ENCODE results near the gene CSTB.

Gene CSTB

GRCh38 chr21:43751955-43752591, 24.0 kb downstream of the CSTB start:
- Histone ChIP-seq H3K9ac (ENCODE audit: low read length) (no peak overlapping the region), H3K4me1 (ENCODE audit: control insufficient read depth, insufficient read depth, low read length) (peaks cover 3% of the 10 kb centered on the region), H3K36me3 (ENCODE audit: control insufficient read depth, insufficient read depth, low read length, severe bottlenecking) (peaks cover 96% of the 10 kb centered on the region), H3K4me3 (ENCODE audit: low read length) (no peak overlapping the region), H3K9me3 (ENCODE audit: control insufficient read depth, low read length) (no peaks in the 10 kb centered on the region), H3K27me3 (replicated peaks; ENCODE audit: control insufficient read depth, insufficient read depth, low read length) (no peaks in the 10 kb centered on the region)
- no peak for DNase-seq (ENCODE audit: low read depth)

GRCh38 chr21:43750339-43751033, 25.6 kb downstream of the CSTB start:
- Histone ChIP-seq H3K4me1 (ENCODE audit: control insufficient read depth, insufficient read depth, low read length) (no peaks in the 10 kb centered on the region), H3K27me3 (replicated peaks; ENCODE audit: control insufficient read depth, insufficient read depth, low read length) (no peaks in the 10 kb centered on the region), H3K36me3 (ENCODE audit: control insufficient read depth, insufficient read depth, low read length, severe bottlenecking) (peaks cover 96% of the 10 kb centered on the region), H3K9me3 (ENCODE audit: control insufficient read depth, low read length) (no peaks in the 10 kb centered on the region), H3K4me3 (ENCODE audit: low read length) (no peak overlapping the region), H3K9ac (ENCODE audit: low read length) (no peak overlapping the region)
- no peak for DNase-seq (ENCODE audit: low read depth)

GRCh38 chr21:43749651-43750262, 26.4 kb downstream of the CSTB start:
- H3K36me3 ChIP-seq (ENCODE audit: control insufficient read depth, insufficient read depth, low read length, severe bottlenecking): peaks cover 96% of the 10 kb centered on the region
- H3K27me3 ChIP-seq (replicated peaks; ENCODE audit: control insufficient read depth, insufficient read depth, low read length): no peaks in the 10 kb centered on the region
- no peak overlapping the region for H3K4me3 ChIP-seq (ENCODE audit: low read length)
- DNase-seq (ENCODE audit: low read depth): no peak
- H3K9ac ChIP-seq (ENCODE audit: low read length): no peak overlapping the region
- H3K9me3 ChIP-seq (ENCODE audit: control insufficient read depth, low read length): no peaks in the 10 kb centered on the region
- no peaks in the 10 kb centered on the region for H3K4me1 ChIP-seq (ENCODE audit: control insufficient read depth, insufficient read depth, low read length)

GRCh38 chr21:43748622-43749021, 27.5 kb downstream of the CSTB start:
- H3K9me3 ChIP-seq (ENCODE audit: control insufficient read depth, low read length): no peaks in the 10 kb centered on the region
- no peak overlapping the region for H3K9ac ChIP-seq (ENCODE audit: low read length)
- H3K4me3 ChIP-seq (ENCODE audit: low read length): no peak overlapping the region
- H3K27me3 ChIP-seq (replicated peaks; ENCODE audit: control insufficient read depth, insufficient read depth, low read length): no peaks in the 10 kb centered on the region
- no peak for DNase-seq (ENCODE audit: low read depth)
- H3K4me1 ChIP-seq (ENCODE audit: control insufficient read depth, insufficient read depth, low read length): no peaks in the 10 kb centered on the region
- H3K36me3 ChIP-seq (ENCODE audit: control insufficient read depth, insufficient read depth, low read length, severe bottlenecking): peaks cover 96% of the 10 kb centered on the region

DNA sequence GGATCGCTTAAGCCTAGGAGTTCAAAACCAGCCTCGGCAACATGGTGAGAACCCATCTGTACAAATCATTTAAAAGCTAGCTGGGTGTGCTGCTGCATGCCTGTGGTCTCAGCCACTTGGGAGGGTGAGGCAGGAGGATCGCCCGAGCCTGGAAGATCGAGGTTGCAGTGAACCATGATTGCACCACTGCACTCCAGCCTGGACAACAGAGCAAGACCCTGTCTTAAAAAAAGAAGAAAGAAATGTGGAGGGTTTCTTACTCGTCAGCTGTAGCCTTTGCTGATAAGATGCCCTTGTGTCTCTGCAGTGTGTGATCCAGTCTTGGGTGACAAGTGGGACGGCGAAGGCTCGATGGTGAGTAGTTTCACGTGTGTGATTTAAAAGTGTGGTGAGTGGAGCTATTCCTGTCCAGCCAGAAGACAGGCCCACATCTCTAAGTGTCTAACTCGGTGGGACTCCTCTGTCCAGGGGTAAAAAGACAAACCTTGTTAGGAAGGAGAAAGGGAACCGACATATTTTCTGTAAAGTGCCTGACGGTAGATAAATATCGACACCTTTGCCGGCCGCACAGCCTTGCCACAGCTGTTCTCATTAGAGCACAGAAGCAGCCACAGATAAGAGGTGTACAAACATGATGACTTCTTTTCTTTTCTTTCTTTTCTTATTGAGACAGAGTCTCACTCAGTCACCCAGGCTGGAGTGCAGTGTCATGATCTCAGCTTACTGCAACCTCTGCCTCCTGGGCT, 30.2 kb downstream of the CSTB start:
- Histone ChIP-seq H3K9me3 (ENCODE audit: control insufficient read depth, low read length) (no peaks in the 10 kb centered on the region), H3K27me3 (replicated peaks; ENCODE audit: control insufficient read depth, insufficient read depth, low read length) (no peaks in the 10 kb centered on the region)

GRCh38 chr21:43744725-43745124, 31.4 kb downstream of the CSTB start:
- H3K27me3 ChIP-seq (replicated peaks; ENCODE audit: control insufficient read depth, insufficient read depth, low read length): no peaks in the 10 kb centered on the region
- H3K36me3 ChIP-seq (ENCODE audit: control insufficient read depth, insufficient read depth, low read length, severe bottlenecking): peaks cover 73% of the 10 kb centered on the region
- H3K4me1 ChIP-seq (ENCODE audit: control insufficient read depth, insufficient read depth, low read length): no peaks in the 10 kb centered on the region
- no peak for DNase-seq (ENCODE audit: low read depth)
- H3K9ac ChIP-seq (ENCODE audit: low read length): no peak overlapping the region
- no peaks in the 10 kb centered on the region for H3K9me3 ChIP-seq (ENCODE audit: control insufficient read depth, low read length)
- H3K4me3 ChIP-seq (ENCODE audit: low read length): no peak overlapping the region

More for the DNA sequence above, 30.2 kb downstream of the CSTB start:
- no peaks in the 10 kb centered on the region for H3K4me1 ChIP-seq (ENCODE audit: control insufficient read depth, insufficient read depth, low read length)
- DNase-seq (ENCODE audit: low read depth): no peak
- H3K4me3 ChIP-seq (ENCODE audit: low read length): no peak overlapping the region
- H3K36me3 ChIP-seq (ENCODE audit: control insufficient read depth, insufficient read depth, low read length, severe bottlenecking): peaks cover 85% of the 10 kb centered on the region
- H3K9ac ChIP-seq (ENCODE audit: low read length): no peak overlapping the region

DNA sequence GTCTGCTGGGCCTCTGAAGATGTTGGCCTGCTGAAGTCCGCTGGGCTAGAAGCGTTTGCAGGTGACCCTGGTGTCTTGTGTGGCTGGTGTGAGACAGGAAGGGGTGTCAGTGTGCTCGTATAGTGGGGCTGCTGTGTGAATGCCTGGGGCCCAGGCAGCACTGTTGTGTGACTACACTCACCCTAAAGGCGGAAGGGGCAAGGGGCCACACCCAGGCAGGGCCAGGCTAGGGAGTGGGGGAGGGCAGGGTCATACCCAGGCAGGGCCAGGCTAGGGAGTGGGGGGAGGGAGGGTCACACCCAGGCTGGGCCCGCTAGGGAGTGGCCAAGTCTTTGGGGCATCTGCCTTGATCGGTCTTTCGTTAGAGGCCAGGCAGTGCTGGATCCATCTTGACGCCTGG, 32.2 kb downstream of the CSTB start:
- Histone ChIP-seq H3K9ac (ENCODE audit: low read length) (no peak overlapping the region), H3K4me1 (ENCODE audit: control insufficient read depth, insufficient read depth, low read length) (no peaks in the 10 kb centered on the region), H3K27me3 (replicated peaks; ENCODE audit: control insufficient read depth, insufficient read depth, low read length) (no peaks in the 10 kb centered on the region), H3K36me3 (ENCODE audit: control insufficient read depth, insufficient read depth, low read length, severe bottlenecking) (peaks cover 67% of the 10 kb centered on the region), H3K9me3 (ENCODE audit: control insufficient read depth, low read length) (no peaks in the 10 kb centered on the region), H3K4me3 (ENCODE audit: low read length) (no peak overlapping the region)
- no peak for DNase-seq (ENCODE audit: low read depth)

DNA sequence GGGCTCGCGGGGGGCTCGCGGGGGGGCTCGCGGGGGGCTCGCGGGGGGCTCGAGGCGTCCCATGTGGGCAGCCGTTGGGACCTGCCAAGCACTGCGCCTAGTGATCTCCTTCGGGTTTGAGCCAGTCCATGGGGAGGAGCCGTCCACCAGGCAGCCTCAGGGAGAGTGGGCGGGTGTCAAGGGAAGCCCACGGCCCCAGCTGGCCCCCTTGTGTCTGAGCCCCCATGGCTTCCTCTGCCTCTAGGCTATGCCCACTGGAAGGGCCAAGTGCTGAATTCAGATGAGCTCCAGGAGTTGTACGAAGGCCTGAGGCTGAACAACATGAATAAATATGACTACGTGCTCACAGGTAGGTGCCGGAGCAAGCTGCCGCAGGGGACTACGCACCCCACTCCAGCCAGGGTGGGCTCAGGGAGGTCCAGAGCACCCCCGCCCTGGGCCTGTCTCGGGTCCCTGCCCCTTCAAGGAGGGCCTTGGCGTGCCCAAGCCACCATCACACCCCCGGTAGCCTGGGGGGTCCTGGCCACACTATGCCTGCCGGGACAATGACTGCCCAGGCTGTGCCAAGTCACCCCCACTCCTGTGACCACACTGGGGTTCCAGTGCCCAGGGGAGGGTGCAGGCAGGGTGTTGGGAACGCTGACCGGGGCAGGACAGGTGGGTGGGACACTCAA, 34.5 kb downstream of the CSTB start:
- peaks cover 59% of the 10 kb centered on the region for H3K36me3 ChIP-seq (ENCODE audit: control insufficient read depth, insufficient read depth, low read length, severe bottlenecking)
- DNase-seq (ENCODE audit: low read depth): no peak
- no peak overlapping the region for H3K9ac ChIP-seq (ENCODE audit: low read length)
- H3K27me3 ChIP-seq (replicated peaks; ENCODE audit: control insufficient read depth, insufficient read depth, low read length): no peaks in the 10 kb centered on the region
- H3K9me3 ChIP-seq (ENCODE audit: control insufficient read depth, low read length): no peaks in the 10 kb centered on the region
- H3K4me3 ChIP-seq (ENCODE audit: low read length): no peak overlapping the region
- peaks cover 6% of the 10 kb centered on the region for H3K4me1 ChIP-seq (ENCODE audit: control insufficient read depth, insufficient read depth, low read length)

DNA sequence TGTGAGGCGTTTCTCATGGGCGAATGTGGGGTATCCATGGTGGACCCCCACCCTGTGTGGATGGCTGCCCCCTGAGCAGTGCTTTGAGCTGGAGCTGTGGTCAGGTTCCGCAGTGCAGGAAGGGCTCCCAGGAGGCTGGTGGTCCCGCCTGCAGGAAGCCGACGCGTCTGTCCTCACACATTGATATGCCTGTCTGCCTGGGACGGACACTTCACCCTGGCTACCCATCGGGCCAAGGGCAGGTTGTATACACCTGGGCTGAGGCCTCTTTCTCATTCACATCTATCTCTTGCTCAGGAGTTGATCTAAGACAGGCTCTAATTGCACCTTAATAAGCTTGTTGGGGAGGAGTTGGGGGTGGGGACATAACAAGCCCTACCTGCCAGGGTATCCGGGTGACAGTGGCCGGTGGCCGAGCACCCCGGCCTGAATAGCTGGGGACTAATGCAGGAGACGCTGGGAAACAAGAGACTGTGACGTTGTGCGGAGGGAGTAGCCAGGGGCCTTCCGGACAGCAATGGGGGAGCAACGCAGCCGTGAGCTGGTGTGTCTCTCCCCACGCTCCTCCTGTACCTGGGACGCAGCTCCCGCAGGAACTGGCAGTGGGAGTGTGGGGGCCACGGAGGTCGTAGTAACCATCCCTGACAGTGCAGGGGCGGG, 35.5 kb downstream of the CSTB start:
- DNase-seq (ENCODE audit: low read depth): peak; percentile 44
- Histone ChIP-seq H3K27me3 (replicated peaks; ENCODE audit: control insufficient read depth, insufficient read depth, low read length) (no peaks in the 10 kb centered on the region), H3K36me3 (ENCODE audit: control insufficient read depth, insufficient read depth, low read length, severe bottlenecking) (peaks cover 53% of the 10 kb centered on the region), H3K9me3 (ENCODE audit: control insufficient read depth, low read length) (no peaks in the 10 kb centered on the region), H3K4me1 (ENCODE audit: control insufficient read depth, insufficient read depth, low read length) (peaks cover 8% of the 10 kb centered on the region), H3K4me3 (ENCODE audit: low read length) (no peak overlapping the region), H3K9ac (ENCODE audit: low read length) (no peak overlapping the region)

- Histone ChIP-seq H3K4me3 (ENCODE audit: low read length) (no peak overlapping the region), H3K9ac (ENCODE audit: low read length) (no peak overlapping the region), H3K4me1 (ENCODE audit: control insufficient read depth, insufficient read depth, low read length) (peaks cover 14% of the 10 kb centered on the region), H3K36me3 (ENCODE audit: control insufficient read depth, insufficient read depth, low read length, severe bottlenecking) (peaks cover 49% of the 10 kb centered on the region), H3K9me3 (ENCODE audit: control insufficient read depth, low read length) (no peaks in the 10 kb centered on the region), H3K27me3 (replicated peaks; ENCODE audit: control insufficient read depth, insufficient read depth, low read length) (no peaks in the 10 kb centered on the region)
- DNase-seq (ENCODE audit: low read depth): no peak
These were observed 36.3 kb downstream of the CSTB start for GRCh38 chr21:43739621-43740435.

Data from adipocyte (in vitro differentiated cells).